IMR-90 (cell line): Measurements from ENCODE around the gene GIMD1. TPM values are rescaled to one million over a fixed set of nuclear protein-coding genes. Genes with fewer than 3 reads are reported as not detected.

Experiments used
- ATAC-seq: fragments of 200-7000 bp; cut with Tn5 transposase; 2 replicates; pipeline ENCODE4 v1.9.1; 2020; ENCODE audit warnings: low read depth, mild to moderate bottlenecking, moderate library complexity
- BruUV-seq: library from RNA; stranded (reverse); fragments of 400-500 nt; replicated peaks from 2 replicates; lab custom pipeline; 2021; lab: Mats Ljungman, UMichigan
- CTCF ChIA-PET: fragments of 300-600 bp; formaldehyde crosslinking; extraction: SDS; loops from one replicate; lab custom pipeline; 2021; ENCODE audit warnings: antibody characterized with exemption; lab: Yijun Ruan, JAX
- POLR2A ChIA-PET: fragments of 300-600 bp; sonication (Branson Sonifier 250); formaldehyde crosslinking; loops from one replicate; lab custom pipeline; 2022; ENCODE audit warnings: antibody characterized with exemption; ENCODE audit not compliant: unreplicated experiment; lab: Charles Lee
- DNase-seq: peaks from one replicate; pipeline ENCODE4 v3.0.0; 2013
- H2AFZ ChIP-seq: replicated peaks from 2 replicates; pipeline ENCODE3; 2013; ENCODE audit warnings: low read length, mild to moderate bottlenecking; ENCODE audit not compliant: poor library complexity
- H2AK5ac ChIP-seq: 2 replicates; pipeline ENCODE4 v1.6.1; 2013; ENCODE audit warnings: low read depth, low read length, inconsistent platforms
- H2AK9ac ChIP-seq: replicated peaks from 2 replicates; pipeline ENCODE3; 2013; ENCODE audit warnings: mild to moderate bottlenecking, low read depth, low read length, moderate library complexity; ENCODE audit not compliant: poor library complexity
- H2BK120ac ChIP-seq: 2 replicates; pipeline ENCODE4 v1.6.1; 2013; ENCODE audit warnings: low read depth, low read length, inconsistent platforms
- H2BK15ac ChIP-seq: 3 replicates; pipeline ENCODE4 v1.6.1; 2013; ENCODE audit warnings: low read depth, low read length, inconsistent platforms
- H2BK20ac ChIP-seq: 2 replicates; pipeline ENCODE4 v1.6.1; 2013; ENCODE audit warnings: low read depth, mild to moderate bottlenecking, inconsistent platforms, low read length, moderate library complexity
- H2BK5ac ChIP-seq: 2 replicates; pipeline ENCODE4 v1.6.1; 2013; ENCODE audit warnings: mild to moderate bottlenecking, low read depth, low read length, inconsistent platforms; ENCODE audit not compliant: poor library complexity, severe bottlenecking
- H3K14ac ChIP-seq: replicated peaks from 2 replicates; pipeline ENCODE4 v1.6.1; 2013; ENCODE audit warnings: low read depth, low read length, inconsistent platforms
- H3K18ac ChIP-seq: 2 replicates; pipeline ENCODE4 v1.6.1; 2013; ENCODE audit warnings: low read depth, low read length, control low read depth
- H3K23ac ChIP-seq: 2 replicates; pipeline ENCODE4 v1.6.1; 2013; ENCODE audit warnings: low read depth, low read length, inconsistent platforms
- H3K27ac ChIP-seq: 2 replicates; pipeline ENCODE4 v1.5.1; 2013; ENCODE audit warnings: mild to moderate bottlenecking, control low read depth, low read length; ENCODE audit not compliant: insufficient read depth
- H3K27me3 ChIP-seq: 2 replicates; pipeline ENCODE4 v1.6.1; 2013; ENCODE audit warnings: low read length; ENCODE audit not compliant: control insufficient read depth, insufficient read depth
- H3K36me3 ChIP-seq: 2 replicates; pipeline ENCODE4 v1.6.1; 2013; ENCODE audit warnings: low read length, mixed read lengths; ENCODE audit not compliant: control insufficient read depth, insufficient read depth
- H3K4ac ChIP-seq: 2 replicates; pipeline ENCODE4 v1.6.1; 2013; ENCODE audit warnings: low read depth, low read length, inconsistent platforms
- H3K4me1 ChIP-seq: 2 replicates; pipeline ENCODE4 v1.6.1; 2013; ENCODE audit warnings: low read length, mixed read lengths; ENCODE audit not compliant: control insufficient read depth, insufficient read depth
- H3K4me2 ChIP-seq: 2 replicates; pipeline ENCODE4 v1.6.1; 2013; ENCODE audit warnings: low read depth, mild to moderate bottlenecking, control low read depth, low read length, moderate library complexity
- H3K4me3 ChIP-seq: 2 replicates; pipeline ENCODE4 v1.5.1; 2013; ENCODE audit warnings: low read depth, mild to moderate bottlenecking, control low read depth, low read length, moderate library complexity; ENCODE audit not compliant: insufficient read depth
- H3K56ac ChIP-seq: 2 replicates; pipeline ENCODE4 v1.6.1; 2013; ENCODE audit warnings: low read length, inconsistent platforms; ENCODE audit not compliant: insufficient read depth; ENCODE audit errors: extremely low read depth
- H3K79me1 ChIP-seq, 2 experiments: 2 replicates each; pipeline ENCODE4 v1.6.1; 2013; ENCODE audit warnings: low read length in 2 of 2, inconsistent platforms in 1 of 2, low read depth in 1 of 2
- H3K9ac ChIP-seq: 2 replicates; pipeline ENCODE4 v1.6.1; 2013; ENCODE audit warnings: low read depth, low read length, control low read depth
- H3K9me1 ChIP-seq: 2 replicates; pipeline ENCODE4 v1.6.1; 2013; ENCODE audit warnings: low read length, inconsistent platforms; ENCODE audit not compliant: insufficient read depth
- H3K9me3 ChIP-seq: 2 replicates; pipeline ENCODE4 v1.6.1; 2013; ENCODE audit warnings: low read length; ENCODE audit not compliant: control insufficient read depth, insufficient read depth
- H4K20me1 ChIP-seq: 2 replicates; pipeline ENCODE4 v1.6.1; 2013; ENCODE audit warnings: low read length, inconsistent platforms; ENCODE audit not compliant: insufficient read depth
- H4K5ac ChIP-seq: 2 replicates; pipeline ENCODE4 v1.6.1; 2013; ENCODE audit warnings: mild to moderate bottlenecking, low read depth, low read length, control low read depth
- H4K8ac ChIP-seq, 2 experiments: 2 replicates each; pipeline ENCODE4 v1.6.1; 2013; ENCODE audit warnings: low read depth in 2 of 2, low read length in 2 of 2, control low read depth in 1 of 2, inconsistent platforms in 1 of 2
- H4K91ac ChIP-seq: 2 replicates; pipeline ENCODE4 v1.6.1; 2013; ENCODE audit warnings: low read depth, low read length, inconsistent platforms; ENCODE audit not compliant: insufficient read depth
- CEBPB ChIP-seq: IDR thresholded peaks from 2 replicates; pipeline ENCODE4 v1.6.1; 2012; ENCODE audit warnings: low read depth, low read length, improper control_type of control experiment
- ELK1 ChIP-seq: fragments of 150-350 bp; IDR thresholded peaks from 2 replicates; pipeline ENCODE4 v1.6.1; 2016; ENCODE audit warnings: low read depth, mild to moderate bottlenecking, low read length, moderate library complexity, borderline replicate concordance
- FOS ChIP-seq: fragments of 150-350 bp; IDR thresholded peaks from 2 replicates; pipeline ENCODE4 v1.6.1; 2016; ENCODE audit warnings: low read depth, low read length
- MAFK ChIP-seq: IDR thresholded peaks from 2 replicates; pipeline ENCODE4 v1.6.1; 2012; ENCODE audit warnings: low read depth, low read length, improper control_type of control experiment
- MAZ ChIP-seq: IDR thresholded peaks from 2 replicates; pipeline ENCODE4 v1.6.1; 2012; ENCODE audit warnings: low read depth, mild to moderate bottlenecking, low read length, improper control_type of control experiment, moderate library complexity, borderline replicate concordance
- MXI1 ChIP-seq: IDR thresholded peaks from 2 replicates; pipeline ENCODE4 v1.6.1; 2012; ENCODE audit warnings: low read depth, mild to moderate bottlenecking, low read length, moderate library complexity, borderline replicate concordance
- RCOR1 ChIP-seq: IDR thresholded peaks from 2 replicates; pipeline ENCODE4 v1.6.1; 2012; ENCODE audit warnings: mild to moderate bottlenecking, low read length, improper control_type of control experiment; ENCODE audit not compliant: insufficient replicate concordance
- RFX5 ChIP-seq: IDR thresholded peaks from 2 replicates; pipeline ENCODE4 v1.8.0; 2012; ENCODE audit warnings: low read depth, mild to moderate bottlenecking, low read length, moderate library complexity
- SMC3 ChIP-seq: fragments of 150-350 bp; IDR thresholded peaks from 2 replicates; pipeline ENCODE4 v1.6.1; 2016; ENCODE audit warnings: low read depth, mild to moderate bottlenecking, antibody characterized with exemption, low read length, moderate library complexity
- USF2 ChIP-seq: fragments of 150-350 bp; IDR thresholded peaks from 2 replicates; pipeline ENCODE4 v1.6.1; 2017; ENCODE audit warnings: mild to moderate bottlenecking, antibody characterized with exemption, low read length, low read depth
- dilution Hi-C: fragments of 300-500 bp; cut with HindIII; formaldehyde crosslinking; loops from one replicate; pipeline ENCODE4 v1.14.3; 2018; ENCODE audit warnings: low sequenced_read_pairs; ENCODE audit not compliant: unreplicated experiment
- in situ Hi-C: fragments of 300-500 bp; cut with MboI; formaldehyde crosslinking; loops from 3 replicates; pipeline ENCODE4 v1.14.3; 2019; ENCODE audit warnings: low sequenced_read_pairs, inconsistent platforms, mixed read lengths
- intact Hi-C: fragments of 100-400 bp; cut with micrococcal nuclease; formaldehyde crosslinking; loops from 2 replicates; pipeline ENCODE4 v1.10.0; 2022
- polyA plus RNA-seq, 3 experiments: library from polyadenylated mRNA; depleted of rRNA; stranded (reverse); fragments of >200 nt; gene quantifications; 2 replicates each; pipeline ENCODE4 v1.2.3, GENCODE V29; 2012; ENCODE audit warnings: low replicate concordance in 1 of 3
- total RNA-seq: library from RNA; depleted of rRNA; stranded (reverse); fragments of >200 nt; gene quantifications from 2 replicates; pipeline ENCODE4 v1.2.3, GENCODE V29; 2012

Gene GIMD1
- total and polyA plus RNA-seq, 2 of the 4 experiments (the other 2 are of a cell fraction) = 0.07 TPM; not detected in 1

DNA sequence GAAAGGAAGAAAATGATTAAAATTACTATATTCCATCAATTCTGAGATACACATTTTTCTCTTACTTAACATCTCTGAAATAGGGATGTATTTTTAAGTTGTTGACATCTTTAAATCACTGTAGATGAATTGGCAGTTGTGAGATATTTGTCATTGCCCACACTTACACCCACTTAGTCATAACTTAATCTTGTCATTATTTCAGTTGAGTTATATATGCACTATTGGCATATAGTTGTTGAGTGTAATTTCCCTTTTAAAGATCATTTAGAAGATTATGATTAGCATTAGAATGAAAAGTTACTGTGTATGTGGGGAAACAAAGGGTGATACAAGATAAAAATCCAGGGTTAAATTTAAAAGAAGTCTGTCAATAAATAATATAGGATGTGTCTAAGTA, 50.1 kb downstream of the GIMD1 start:
- no peak overlapping the region for H3K4me3 ChIP-seq
- H3K14ac ChIP-seq = no peak overlapping the region
- intact Hi-C loops (loop anchor here (5.0 kb wide), 1 partner anchor 51 kb away; no protein-coding TSS in a partner anchor), in situ Hi-C loops (no loop called here), dilution Hi-C loops (no loop called here)
- H4K20me1 ChIP-seq = no peaks in the 10 kb centered on the region
- no peak overlapping the region for H3K23ac ChIP-seq
- H3K4me1 ChIP-seq = no peaks in the 10 kb centered on the region
- H3K4me2 ChIP-seq = no peak overlapping the region
- no peaks in the 10 kb centered on the region for H3K9me1 ChIP-seq
- no peak overlapping the region for H3K27ac ChIP-seq
- no peak overlapping the region for H2AK5ac ChIP-seq
- no peak overlapping the region for H3K9ac ChIP-seq
- 0 out of 2 replicates have a peak, but pooled peaks cover 3% of the 10 kb centered on the region for H3K36me3 ChIP-seq
- peaks cover 18 to 23% of the 10 kb centered on the region in 2 experiments for H3K79me1 ChIP-seq
- H4K8ac ChIP-seq = no peak overlapping the region
- H3K18ac ChIP-seq = no peak overlapping the region
- no peak overlapping the region for H4K5ac ChIP-seq
- H3K4ac ChIP-seq = no peak overlapping the region
- H3K56ac ChIP-seq = no peak overlapping the region
- TF ChIP-seq RFX5 = no peak
- no peak for TF ChIP-seq USF2
- no peak for TF ChIP-seq RCOR1
- no peak for TF ChIP-seq ELK1
- no peak for TF ChIP-seq SMC3
- no peak for TF ChIP-seq MXI1
- no peak for TF ChIP-seq MAZ
- TF ChIP-seq FOS = no peak
- no peak for TF ChIP-seq CEBPB
- TF ChIP-seq MAFK = no peak
- H2BK15ac ChIP-seq = no peak overlapping the region
- no peak overlapping the region for H2AFZ ChIP-seq
- no peaks in the 10 kb centered on the region for H3K27me3 ChIP-seq
- no peaks in the 10 kb centered on the region for H3K9me3 ChIP-seq
- POLR2A ChIA-PET = no interaction called here
- H2AK9ac ChIP-seq = no peak overlapping the region
- no peak overlapping the region for H4K91ac ChIP-seq
- no peak overlapping the region for H2BK120ac ChIP-seq
- ATAC-seq (no peak), DNase-seq (no peak)
- no peak overlapping the region for H2BK5ac ChIP-seq
- CTCF ChIA-PET = no interaction called here
- no TSS peak for BruUV-seq
- no peak overlapping the region for H2BK20ac ChIP-seq
